ENCODE measurements around the gene RIPOR3.
A peak's percentile ranks its signal among the peaks of the same experiment; 100 is the strongest.

The RIPOR3 gene

GRCh38 chr20:50586531-50587232, 104.7 kb downstream of the RIPOR3 start:
- no peak for DNase-seq

- DNase-seq: no peak
Measured at GRCh38 chr20:50585678-50586077, 105.7 kb downstream of the RIPOR3 start.

GRCh38 chr20:50585214-50585613, 106.1 kb downstream of the RIPOR3 start:
- DNase-seq: no peak

GRCh38 chr20:50584687-50585086, 106.7 kb downstream of the RIPOR3 start:
- no peak for DNase-seq

- no peak for DNase-seq
Measured at GRCh38 chr20:50583442-50584150, 107.7 kb downstream of the RIPOR3 start.

GRCh38 chr20:50582591-50583234, 108.6 kb downstream of the RIPOR3 start:
- peak in 1 of 2 donors; percentile 27 for DNase-seq

- DNase-seq: no peak
Measured at GRCh38 chr20:50582092-50582491, 109.2 kb downstream of the RIPOR3 start.

GRCh38 chr20:50580842-50581544, 110.3 kb downstream of the RIPOR3 start:
- DNase-seq: no peak

GRCh38 chr20:50580016-50580747, 111.2 kb downstream of the RIPOR3 start:
- DNase-seq: peak; percentile 46 to 54

- DNase-seq: no peak
Measured at GRCh38 chr20:50579511-50579910, 111.8 kb downstream of the RIPOR3 start.

GRCh38 chr20:50578778-50579165, 112.6 kb downstream of the RIPOR3 start:
- no peak for DNase-seq

- DNase-seq: no peak
Measured at GRCh38 chr20:50578061-50578777, 113.1 kb downstream of the RIPOR3 start.

GRCh38 chr20:50577175-50578018, 113.9 kb downstream of the RIPOR3 start:
- no peak for DNase-seq

GRCh38 chr20:50575865-50576720, 115.2 kb downstream of the RIPOR3 start:
- DNase-seq: peak; percentile 68 to 69

- no peak for DNase-seq
Measured at GRCh38 chr20:50574586-50574985, 116.8 kb downstream of the RIPOR3 start.

GRCh38 chr20:50574108-50574507, 117.2 kb downstream of the RIPOR3 start:
- DNase-seq: no peak

GRCh38 chr20:50572938-50573777, 118.2 kb downstream of the RIPOR3 start:
- no peak for DNase-seq

GRCh38 chr20:50571466-50571865, 119.9 kb downstream of the RIPOR3 start:
- no peak for DNase-seq

All from CD4-positive, alpha-beta T cell treated with Interleukin-1 beta for 1 hour (primary cell).